Liver (tissue), 9 donors: ENCODE data around the gene BAIAP2. TPM values are rescaled to one million over a fixed set of nuclear protein-coding genes. Genes with fewer than 3 reads are reported as not detected.

Experiments
- DNase-seq: peaks from one replicate; pipeline ENCODE4 v3.0.0-alpha.2; 2017; ENCODE audit warnings: low spot score
- H3K27ac ChIP-seq, 2 donors: one replicate each; pipeline ENCODE4 v1.7.0; 2013; ENCODE audit warnings: inconsistent platforms in 2 of 2, low read length in 2 of 2, control low read depth in 1 of 2, low read depth in 1 of 2, mild to moderate bottlenecking in 1 of 2
- H3K27me3 ChIP-seq, 4 donors: one replicate each; pipeline versions ENCODE4 v1.6.1 to v1.7.0; 2013; ENCODE audit warnings: low read length in 3 of 4, inconsistent platforms in 1 of 4, mild to moderate bottlenecking in 1 of 4, moderate library complexity in 1 of 4; ENCODE audit not compliant: control insufficient read depth in 4 of 4, insufficient read depth in 4 of 4
- H3K36me3 ChIP-seq, 4 donors: one replicate each; pipeline versions ENCODE4 v1.6.1 to v1.7.0; 2013; ENCODE audit warnings: low read length in 3 of 4, mild to moderate bottlenecking in 3 of 4, low read depth in 1 of 4, moderate library complexity in 1 of 4; ENCODE audit not compliant: control insufficient read depth in 4 of 4, insufficient read depth in 3 of 4
- H3K4me1 ChIP-seq, 4 donors: one replicate each; pipeline versions ENCODE4 v1.6.1 to v1.7.0; 2013; ENCODE audit warnings: low read length in 3 of 4, mild to moderate bottlenecking in 3 of 4, moderate library complexity in 1 of 4; ENCODE audit not compliant: control insufficient read depth in 4 of 4, insufficient read depth in 4 of 4
- H3K4me3 ChIP-seq, 3 donors: one replicate each; pipeline versions ENCODE4 v1.6.1 to v1.7.0; 2013; ENCODE audit warnings: low read length in 3 of 3, control low read depth in 1 of 3, low read depth in 1 of 3, mild to moderate bottlenecking in 1 of 3
- H3K9ac ChIP-seq, 2 donors: one replicate each; pipeline ENCODE4 v1.7.0; 2013; ENCODE audit warnings: low read length in 2 of 2, mild to moderate bottlenecking in 2 of 2, moderate library complexity in 2 of 2, control low read depth in 1 of 2, low read depth in 1 of 2
- H3K9me3 ChIP-seq, 4 donors: one replicate each; pipeline versions ENCODE4 v1.6.1 to v1.7.0; 2013; ENCODE audit warnings: low read length in 3 of 4; ENCODE audit not compliant: control insufficient read depth in 4 of 4
- ATF3 ChIP-seq: IDR thresholded peaks from 2 replicates; pipeline ENCODE4 v1.6.1; 2016; ENCODE audit warnings: antibody characterized with exemption
- EGR1 ChIP-seq, 2 donors: IDR thresholded peaks; 2 replicates each; pipeline ENCODE4 v1.6.1; 2016 to 2018; ENCODE audit warnings: antibody characterized with exemption in 2 of 2, low read depth in 2 of 2
- FOXA2 ChIP-seq: IDR thresholded peaks from 2 replicates; pipeline ENCODE4 v1.6.1; 2016; ENCODE audit warnings: antibody characterized with exemption
- HNF4A ChIP-seq, 2 donors: conservative IDR thresholded peaks; 2 replicates each; pipeline ENCODE4 v1.6.1; 2016; ENCODE audit warnings: antibody characterized with exemption in 2 of 2, mild to moderate bottlenecking in 2 of 2
- HNF4G ChIP-seq: IDR thresholded peaks from 2 replicates; pipeline ENCODE4 v1.6.1; 2016; ENCODE audit warnings: antibody characterized with exemption
- JUND ChIP-seq, 2 donors: IDR thresholded peaks; 2 replicates each; pipeline ENCODE4 v1.6.1; 2016; ENCODE audit warnings: antibody characterized with exemption in 2 of 2
- MAX ChIP-seq: IDR thresholded peaks from 2 replicates; pipeline ENCODE4 v1.6.1; 2016; ENCODE audit warnings: antibody characterized with exemption
- NR2F2 ChIP-seq: IDR thresholded peaks from 2 replicates; pipeline ENCODE4 v1.6.1; 2016; ENCODE audit warnings: antibody characterized with exemption
- RXRA ChIP-seq, 2 donors: IDR thresholded peaks; 2 replicates each; pipeline ENCODE4 v1.6.1; 2017 to 2018; ENCODE audit warnings: antibody characterized with exemption in 2 of 2, mild to moderate bottlenecking in 1 of 2
- SP1 ChIP-seq: IDR thresholded peaks from 2 replicates; pipeline ENCODE4 v1.6.1; 2018; ENCODE audit warnings: antibody characterized with exemption, mild to moderate bottlenecking
- WGBS: extraction: QIAGEN DNeasy Blood & Tissue Kit; methylation state at CpG from one replicate; pipeline ENCODE4 v1.1.7; 2013; 5-methylcytosine and 5-hydroxymethylcytosine counted together
- polyA plus RNA-seq, 2 donors: library from polyadenylated mRNA; stranded (reverse) in 1 of 2; unstranded in 1 of 2; fragments of 200-250 nt in 1 of 2; fragments of >200 nt in 1 of 2; fragmentation: Nextera tagmentation in 1 of 2; extraction: Ambion mirVana in 1 of 2; gene quantifications; one replicate each; pipeline versions ENCODE4 v1.2.1 to v1.2.3, GENCODE V29; 2013 to 2015
- total RNA-seq, 2 donors: library from RNA; depleted of rRNA; stranded (reverse); fragments of >200 nt; gene quantifications; one replicate each; pipeline ENCODE4 v1.2.3, GENCODE V29; 2014
- TF ChIP-seq, protein P1 (sequence below): fragments of 150-350 bp; IDR thresholded peaks from 2 replicates; pipeline ENCODE4 v1.5.1; 2017; ENCODE audit warnings: improper control_type of control experiment, low read depth, low read length; ENCODE audit not compliant: missing input control
- TF ChIP-seq, protein P2 (sequence below): IDR thresholded peaks from 2 replicates; pipeline ENCODE4 v1.6.1; 2016; ENCODE audit warnings: antibody characterized with exemption, mild to moderate bottlenecking
- donor health status: healthy.
- donor health status: healthy.
- donor health status: healthy.
- donor health status: healthy.
- donor health status: healthy.

Gene BAIAP2
- total and polyA plus RNA-seq, 4 donors, result 8.1 to 61.3 (median 44.9) TPM

DNA sequence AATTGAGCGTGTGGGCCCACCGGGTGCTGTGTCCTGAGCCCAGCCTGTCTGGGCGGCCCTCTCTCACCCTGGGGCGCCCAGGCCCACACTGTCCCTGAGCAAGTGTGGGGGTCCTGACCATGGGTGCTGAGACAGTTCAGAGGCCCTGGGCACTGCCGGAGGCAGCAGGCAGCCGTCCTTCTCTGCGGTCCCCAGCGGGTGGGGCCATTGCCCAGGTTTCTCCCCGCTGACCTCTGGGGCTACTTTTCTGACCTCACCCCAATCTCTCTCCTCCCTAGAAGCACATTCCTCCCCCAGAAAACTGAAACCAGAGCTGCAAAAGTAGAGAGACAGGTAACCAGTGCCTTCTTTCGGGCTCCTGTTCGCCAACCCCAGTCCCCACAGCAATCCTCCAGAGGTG, 94.3 kb downstream of the BAIAP2 start:
- TF ChIP-seq HNF4A (conservative IDR thresholded peaks at IDR 0.05) (no peak), ATF3 (no peak), EGR1 (IDR thresholded peaks at IDR 0.05; ENCODE audit: low read depth in 2 of 2) (no peak), SP1 (no peak), HNF4G (no peak), MAX (no peak), RXRA (IDR thresholded peaks at IDR 0.05) (no peak), JUND (IDR thresholded peaks at IDR 0.05) (no peak), FOXA2 (no peak), NR2F2 (no peak)
- TF ChIP-seq, protein P1, sequence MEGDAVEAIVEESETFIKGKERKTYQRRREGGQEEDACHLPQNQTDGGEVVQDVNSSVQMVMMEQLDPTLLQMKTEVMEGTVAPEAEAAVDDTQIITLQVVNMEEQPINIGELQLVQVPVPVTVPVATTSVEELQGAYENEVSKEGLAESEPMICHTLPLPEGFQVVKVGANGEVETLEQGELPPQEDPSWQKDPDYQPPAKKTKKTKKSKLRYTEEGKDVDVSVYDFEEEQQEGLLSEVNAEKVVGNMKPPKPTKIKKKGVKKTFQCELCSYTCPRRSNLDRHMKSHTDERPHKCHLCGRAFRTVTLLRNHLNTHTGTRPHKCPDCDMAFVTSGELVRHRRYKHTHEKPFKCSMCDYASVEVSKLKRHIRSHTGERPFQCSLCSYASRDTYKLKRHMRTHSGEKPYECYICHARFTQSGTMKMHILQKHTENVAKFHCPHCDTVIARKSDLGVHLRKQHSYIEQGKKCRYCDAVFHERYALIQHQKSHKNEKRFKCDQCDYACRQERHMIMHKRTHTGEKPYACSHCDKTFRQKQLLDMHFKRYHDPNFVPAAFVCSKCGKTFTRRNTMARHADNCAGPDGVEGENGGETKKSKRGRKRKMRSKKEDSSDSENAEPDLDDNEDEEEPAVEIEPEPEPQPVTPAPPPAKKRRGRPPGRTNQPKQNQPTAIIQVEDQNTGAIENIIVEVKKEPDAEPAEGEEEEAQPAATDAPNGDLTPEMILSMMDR, result no peak
- TF ChIP-seq, protein P2, sequence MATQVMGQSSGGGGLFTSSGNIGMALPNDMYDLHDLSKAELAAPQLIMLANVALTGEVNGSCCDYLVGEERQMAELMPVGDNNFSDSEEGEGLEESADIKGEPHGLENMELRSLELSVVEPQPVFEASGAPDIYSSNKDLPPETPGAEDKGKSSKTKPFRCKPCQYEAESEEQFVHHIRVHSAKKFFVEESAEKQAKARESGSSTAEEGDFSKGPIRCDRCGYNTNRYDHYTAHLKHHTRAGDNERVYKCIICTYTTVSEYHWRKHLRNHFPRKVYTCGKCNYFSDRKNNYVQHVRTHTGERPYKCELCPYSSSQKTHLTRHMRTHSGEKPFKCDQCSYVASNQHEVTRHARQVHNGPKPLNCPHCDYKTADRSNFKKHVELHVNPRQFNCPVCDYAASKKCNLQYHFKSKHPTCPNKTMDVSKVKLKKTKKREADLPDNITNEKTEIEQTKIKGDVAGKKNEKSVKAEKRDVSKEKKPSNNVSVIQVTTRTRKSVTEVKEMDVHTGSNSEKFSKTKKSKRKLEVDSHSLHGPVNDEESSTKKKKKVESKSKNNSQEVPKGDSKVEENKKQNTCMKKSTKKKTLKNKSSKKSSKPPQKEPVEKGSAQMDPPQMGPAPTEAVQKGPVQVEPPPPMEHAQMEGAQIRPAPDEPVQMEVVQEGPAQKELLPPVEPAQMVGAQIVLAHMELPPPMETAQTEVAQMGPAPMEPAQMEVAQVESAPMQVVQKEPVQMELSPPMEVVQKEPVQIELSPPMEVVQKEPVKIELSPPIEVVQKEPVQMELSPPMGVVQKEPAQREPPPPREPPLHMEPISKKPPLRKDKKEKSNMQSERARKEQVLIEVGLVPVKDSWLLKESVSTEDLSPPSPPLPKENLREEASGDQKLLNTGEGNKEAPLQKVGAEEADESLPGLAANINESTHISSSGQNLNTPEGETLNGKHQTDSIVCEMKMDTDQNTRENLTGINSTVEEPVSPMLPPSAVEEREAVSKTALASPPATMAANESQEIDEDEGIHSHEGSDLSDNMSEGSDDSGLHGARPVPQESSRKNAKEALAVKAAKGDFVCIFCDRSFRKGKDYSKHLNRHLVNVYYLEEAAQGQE, result no peak
- no peak overlapping the region for H3K9ac ChIP-seq
- 96% methylated on average over 11 of the region's 11 CpGs for WGBS
- DNase-seq, result no peak
- no peaks in the 10 kb centered on the region for H3K9me3 ChIP-seq
- no peak overlapping the region for H3K27ac ChIP-seq
- no peak overlapping the region for H3K4me3 ChIP-seq
- peaks cover 0 to 7% (median 0%) of the 10 kb centered on the region in 4 donors for H3K4me1 ChIP-seq
- no peaks in the 10 kb centered on the region for H3K36me3 ChIP-seq
- no peaks in the 10 kb centered on the region for H3K27me3 ChIP-seq

- no peak overlapping the region for H3K9ac ChIP-seq
- no peak overlapping the region for H3K4me3 ChIP-seq
- H3K9me3 ChIP-seq, result no peaks in the 10 kb centered on the region
- no peak overlapping the region for H3K27ac ChIP-seq
- DNase-seq, result no peak
- 88% methylated on average over 14 of the region's 14 CpGs for WGBS
- no peaks in the 10 kb centered on the region for H3K36me3 ChIP-seq
- H3K4me1 ChIP-seq, result peaks cover 0 to 7% (median 0%) of the 10 kb centered on the region in 4 donors
- H3K27me3 ChIP-seq, result no peaks in the 10 kb centered on the region
- TF ChIP-seq HNF4G (no peak), SP1 (no peak), RXRA (IDR thresholded peaks at IDR 0.05) (no peak), NR2F2 (no peak)
Measured at GRCh38 chr17:81129711-81130367, 94.9 kb downstream of the BAIAP2 start.
